Lower lobe of right lung (tissue), 2 donors: ENCODE results near the gene SLC6A18. TPM values are rescaled to one million over a fixed set of nuclear protein-coding genes. Genes with fewer than 3 reads are reported as not detected.
"Not testable (repeated sequence)": the region's sequence is repeated elsewhere in the genome, so short reads cannot be mapped to it uniquely, and the experiment has no call there.

ENCODE experiments used
- ATAC-seq, 2 donors: fragments of 200-7000 bp; cut with Tn5 transposase; one replicate each; pipeline ENCODE4 v1.9.1; 2020 to 2022; ENCODE audit warnings: mild to moderate bottlenecking in 2 of 2, moderate library complexity in 2 of 2
- DNase-seq: peaks from one replicate; pipeline ENCODE4 v3.0.0-alpha.2; 2020
- H3K27ac ChIP-seq: fragments of 200-600 bp; one replicate; pipeline ENCODE4 v1.8.0; 2022
- H3K27me3 ChIP-seq: fragments of 200-600 bp; one replicate; pipeline ENCODE4 v1.8.0; 2022; ENCODE audit warnings: low read depth
- H3K36me3 ChIP-seq: fragments of 200-600 bp; one replicate; pipeline ENCODE4 v1.8.0; 2022; ENCODE audit warnings: mild to moderate bottlenecking
- H3K4me1 ChIP-seq: fragments of 200-600 bp; one replicate; pipeline ENCODE4 v1.8.0; 2022
- H3K4me3 ChIP-seq: fragments of 200-600 bp; one replicate; pipeline ENCODE4 v1.8.0; 2022; ENCODE audit warnings: mild to moderate bottlenecking
- H3K9me3 ChIP-seq: fragments of 200-600 bp; one replicate; pipeline ENCODE4 v1.8.0; 2022
- intact Hi-C: fragments of 100-400 bp; cut with DNase I; formaldehyde crosslinking; loops from one replicate; pipeline ENCODE4 v1.11.0; 2022
- total RNA-seq: library from RNA; stranded (reverse); fragmentation: NEBNext Ultra II Directional; extraction: Animal tissue kit (Norgen Biotek cat#: 25700); gene quantifications from one replicate; pipeline ENCODE4 v1.2.1, GENCODE V29; 2021
- TF ChIP-seq, protein P1 (sequence below): fragments of 200-600 bp; IDR thresholded peaks from one replicate; pipeline ENCODE4 v1.8.0; 2022; ENCODE audit warnings: antibody characterized with exemption, mild to moderate bottlenecking
- donor health status: DM: no; HTN: yes; CAD: no; lungs with severe emphysema.

Gene SLC6A18
- total RNA-seq, 1 donor from 2014 or later = not detected

DNA sequence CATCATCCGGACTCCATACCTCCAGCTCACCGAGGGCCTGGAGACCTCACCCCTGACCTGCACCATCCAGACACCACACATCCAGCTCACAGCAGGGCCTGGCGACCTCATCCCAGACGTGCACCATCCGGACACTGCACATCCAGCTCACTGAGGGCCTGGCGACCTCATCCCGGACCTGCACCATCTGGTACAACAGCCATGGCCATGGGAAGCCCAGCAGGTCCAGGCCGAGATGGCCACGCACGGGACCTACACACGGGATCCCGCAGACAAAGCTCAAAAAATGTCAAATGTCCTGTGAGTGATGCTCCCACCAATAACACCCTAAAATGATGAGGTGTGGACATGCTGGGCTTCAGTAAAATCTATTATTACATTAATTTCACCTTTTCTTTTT, 60.0 kb downstream of the SLC6A18 start:
- no peak overlapping the region for H3K27ac ChIP-seq
- no peaks in the 10 kb centered on the region for H3K4me1 ChIP-seq
- DNase-seq (no peak), ATAC-seq (no peak)
- H3K9me3 ChIP-seq = no peaks in the 10 kb centered on the region
- intact Hi-C loops = no loop called here
- TF ChIP-seq, protein P1, sequence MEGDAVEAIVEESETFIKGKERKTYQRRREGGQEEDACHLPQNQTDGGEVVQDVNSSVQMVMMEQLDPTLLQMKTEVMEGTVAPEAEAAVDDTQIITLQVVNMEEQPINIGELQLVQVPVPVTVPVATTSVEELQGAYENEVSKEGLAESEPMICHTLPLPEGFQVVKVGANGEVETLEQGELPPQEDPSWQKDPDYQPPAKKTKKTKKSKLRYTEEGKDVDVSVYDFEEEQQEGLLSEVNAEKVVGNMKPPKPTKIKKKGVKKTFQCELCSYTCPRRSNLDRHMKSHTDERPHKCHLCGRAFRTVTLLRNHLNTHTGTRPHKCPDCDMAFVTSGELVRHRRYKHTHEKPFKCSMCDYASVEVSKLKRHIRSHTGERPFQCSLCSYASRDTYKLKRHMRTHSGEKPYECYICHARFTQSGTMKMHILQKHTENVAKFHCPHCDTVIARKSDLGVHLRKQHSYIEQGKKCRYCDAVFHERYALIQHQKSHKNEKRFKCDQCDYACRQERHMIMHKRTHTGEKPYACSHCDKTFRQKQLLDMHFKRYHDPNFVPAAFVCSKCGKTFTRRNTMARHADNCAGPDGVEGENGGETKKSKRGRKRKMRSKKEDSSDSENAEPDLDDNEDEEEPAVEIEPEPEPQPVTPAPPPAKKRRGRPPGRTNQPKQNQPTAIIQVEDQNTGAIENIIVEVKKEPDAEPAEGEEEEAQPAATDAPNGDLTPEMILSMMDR = no peak
- no peaks in the 10 kb centered on the region for H3K36me3 ChIP-seq
- no peak overlapping the region for H3K4me3 ChIP-seq
- no peaks in the 10 kb centered on the region for H3K27me3 ChIP-seq

DNA sequence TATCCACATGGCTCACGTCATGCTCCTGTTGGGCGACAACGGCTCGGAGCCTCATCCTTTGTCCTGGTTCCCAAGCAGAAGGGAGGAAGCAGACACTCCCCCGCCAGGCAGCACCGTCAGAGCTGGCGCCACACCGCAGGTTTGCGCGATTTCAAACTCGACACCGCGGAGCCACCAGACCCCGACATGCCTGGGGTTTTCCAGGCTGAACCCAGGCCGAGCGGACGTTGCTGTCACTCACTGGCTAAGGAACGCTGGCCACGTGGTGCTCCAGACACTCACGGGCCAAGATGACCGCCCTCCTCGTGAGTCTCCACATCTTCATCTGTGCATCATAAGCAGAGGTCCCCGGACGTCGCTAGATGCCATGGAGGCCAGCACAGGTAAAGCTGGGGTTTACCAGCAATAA, 60.7 kb downstream of the SLC6A18 start:
- TF ChIP-seq, protein P1 = no peak
- ATAC-seq = no peak
- intact Hi-C loops = no loop called here
- Histone ChIP-seq H3K9me3 (no peaks in the 10 kb centered on the region), H3K36me3 (no peaks in the 10 kb centered on the region), H3K27ac (no peak overlapping the region), H3K4me3 (no peak overlapping the region), H3K4me1 (no peaks in the 10 kb centered on the region), H3K27me3 (no peaks in the 10 kb centered on the region)
- DNase-seq = no peak

DNA sequence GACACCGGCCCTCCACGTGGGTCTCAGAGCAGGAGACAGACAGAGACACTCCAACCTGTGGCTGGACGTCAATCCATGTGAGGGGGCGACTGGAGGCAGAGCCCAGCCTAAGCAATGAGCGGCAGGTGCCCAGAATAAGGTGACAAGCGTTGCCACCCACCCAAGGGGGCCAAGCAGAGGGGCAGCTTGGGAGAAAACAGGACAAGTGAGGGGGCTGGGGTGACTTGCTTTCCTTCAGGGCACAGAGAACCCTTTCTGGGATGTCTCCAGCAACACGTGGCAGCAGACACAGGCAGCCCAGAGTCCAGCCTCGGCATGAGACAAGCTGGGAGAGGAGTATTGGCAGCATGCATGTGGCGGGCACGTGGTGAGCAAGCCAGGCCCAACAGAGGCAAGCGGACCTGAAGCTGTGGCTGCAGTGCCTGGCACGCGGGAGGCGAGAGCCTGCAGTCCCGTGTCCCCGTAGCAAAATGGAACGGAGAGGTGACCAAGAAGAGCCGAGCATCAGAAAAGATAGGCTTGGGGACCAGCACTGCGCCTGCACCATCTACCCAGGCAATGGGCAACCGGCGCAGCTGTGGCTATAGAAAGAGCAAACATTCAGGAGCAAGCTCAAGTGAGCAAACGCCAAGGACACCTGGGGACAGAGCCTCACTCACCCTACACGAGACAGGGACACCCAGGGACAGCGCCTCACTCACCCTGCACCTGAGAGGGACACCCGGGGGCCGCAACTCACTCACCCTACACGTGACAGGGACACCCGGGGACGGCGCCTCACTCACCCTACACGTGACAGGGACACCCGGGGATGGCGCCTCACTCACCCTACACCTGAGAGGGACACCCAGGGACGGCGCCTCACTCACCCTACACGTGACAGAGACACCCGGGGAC, 63.5 kb downstream of the SLC6A18 start:
- H3K4me3 ChIP-seq = no peak overlapping the region
- DNase-seq (no peak), ATAC-seq (no peak)
- H3K27me3 ChIP-seq = peaks cover 17% of the 10 kb centered on the region
- H3K36me3 ChIP-seq = no peaks in the 10 kb centered on the region
- H3K27ac ChIP-seq = no peak overlapping the region
- no peaks in the 10 kb centered on the region for H3K9me3 ChIP-seq
- intact Hi-C loops = no loop called here
- TF ChIP-seq, protein P1 = no peak
- H3K4me1 ChIP-seq = no peaks in the 10 kb centered on the region

GRCh38 chr5:1289559-1289958, 64.4 kb downstream of the SLC6A18 start:
- intact Hi-C loops, DNase-seq, H3K27ac ChIP-seq, H3K4me1 ChIP-seq, H3K9me3 ChIP-seq, H3K36me3 ChIP-seq, ATAC-seq, H3K4me3 ChIP-seq: not testable (repeated sequence)
- peaks cover 26% of the 10 kb centered on the region for H3K27me3 ChIP-seq

DNA sequence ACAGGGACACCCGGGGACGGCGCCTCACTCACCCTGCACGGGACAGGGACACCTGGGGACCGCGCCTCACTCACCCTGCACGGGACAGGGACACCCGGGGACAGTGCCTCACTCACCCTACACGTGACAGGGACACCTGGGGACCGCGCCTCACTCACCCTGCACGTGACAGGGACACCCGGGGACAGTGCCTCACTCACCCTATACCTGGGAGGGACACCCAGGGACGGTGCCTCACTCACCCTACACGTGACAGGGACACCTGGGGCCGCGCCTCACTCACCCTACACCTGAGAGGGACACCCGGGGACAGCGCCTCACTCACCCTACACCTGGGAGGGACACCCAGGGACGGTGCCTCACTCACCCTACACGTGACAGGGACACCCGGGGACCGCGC, 65.8 kb downstream of the SLC6A18 start:
- intact Hi-C loops, ATAC-seq, H3K36me3 ChIP-seq, H3K27ac ChIP-seq, DNase-seq, H3K9me3 ChIP-seq, H3K4me1 ChIP-seq, H3K4me3 ChIP-seq: not testable (repeated sequence)
- peaks cover 40% of the 10 kb centered on the region for H3K27me3 ChIP-seq

DNA sequence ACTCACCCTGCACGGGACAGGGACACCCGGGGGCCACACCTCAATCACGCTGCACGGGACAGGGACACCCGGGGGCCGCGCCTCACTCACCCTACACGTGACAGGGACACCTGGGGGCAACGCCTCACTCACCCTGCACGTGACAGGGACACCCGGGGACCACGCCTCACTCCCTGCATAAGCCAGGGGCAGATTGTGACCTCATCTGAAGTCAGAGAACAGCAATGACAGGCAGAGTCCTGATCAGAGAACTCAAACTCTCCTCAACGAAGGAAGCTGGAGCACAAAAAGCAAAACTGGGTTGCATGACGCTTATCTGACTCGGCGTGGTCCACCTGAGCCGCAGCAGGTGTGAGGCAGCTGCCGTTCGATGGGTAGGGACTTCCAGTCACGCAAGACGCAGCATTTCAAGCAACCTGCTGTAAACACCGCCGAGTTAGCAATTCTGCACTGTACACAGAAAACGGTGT, 66.5 kb downstream of the SLC6A18 start:
- TF ChIP-seq, protein P1 = no peak
- Histone ChIP-seq H3K4me3 (no peak overlapping the region), H3K9me3 (no peaks in the 10 kb centered on the region), H3K36me3 (no peaks in the 10 kb centered on the region), H3K4me1 (no peaks in the 10 kb centered on the region), H3K27ac (no peak overlapping the region), H3K27me3 (peaks cover 46% of the 10 kb centered on the region)
- ATAC-seq (no peak), DNase-seq (no peak)
- intact Hi-C loops = no loop called here
